Measurements from ENCODE around the gene SIRT7.

DNA sequence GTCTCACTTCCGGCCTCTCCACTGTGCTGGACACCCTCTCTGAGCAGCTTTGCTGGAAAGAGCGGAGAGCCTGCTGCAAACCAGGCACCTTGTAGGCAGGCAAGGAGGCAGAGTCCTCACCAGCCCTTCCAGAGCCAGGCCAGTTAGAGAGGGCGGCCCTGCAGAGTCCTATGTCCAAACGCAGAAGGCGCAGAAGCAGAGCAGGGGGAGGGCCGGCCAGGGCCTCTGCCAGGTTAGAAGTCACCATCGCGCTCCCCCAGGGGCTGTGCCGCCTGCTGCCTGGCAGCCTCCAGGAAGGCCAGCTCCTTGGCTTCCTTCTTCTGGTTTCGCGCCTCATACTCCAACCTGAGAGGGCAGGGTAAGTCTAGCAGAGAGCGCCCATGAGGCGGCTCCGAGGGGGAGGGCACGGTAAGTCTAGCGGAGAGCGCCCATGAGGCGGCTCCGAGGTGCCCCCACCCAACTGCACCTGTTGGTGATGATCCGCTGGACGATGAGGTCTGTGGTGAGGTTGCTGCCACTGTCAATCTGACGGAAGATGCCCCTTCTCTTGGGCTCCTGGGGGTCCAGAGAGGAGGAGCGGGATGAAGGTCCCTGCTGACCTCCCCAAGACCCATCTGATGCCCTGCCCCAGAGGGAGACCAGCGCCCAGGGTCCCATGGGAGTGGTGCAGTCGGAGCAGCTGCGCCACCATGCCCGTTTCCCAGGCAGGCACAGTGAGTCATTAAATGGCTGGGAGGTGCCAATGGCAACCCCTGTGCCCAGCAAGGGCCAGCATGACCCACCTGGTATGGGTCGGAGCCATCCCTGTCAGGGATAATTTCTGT, 13.2 kb downstream of the SIRT7 start:
- TF ChIP-seq, protein P1, sequence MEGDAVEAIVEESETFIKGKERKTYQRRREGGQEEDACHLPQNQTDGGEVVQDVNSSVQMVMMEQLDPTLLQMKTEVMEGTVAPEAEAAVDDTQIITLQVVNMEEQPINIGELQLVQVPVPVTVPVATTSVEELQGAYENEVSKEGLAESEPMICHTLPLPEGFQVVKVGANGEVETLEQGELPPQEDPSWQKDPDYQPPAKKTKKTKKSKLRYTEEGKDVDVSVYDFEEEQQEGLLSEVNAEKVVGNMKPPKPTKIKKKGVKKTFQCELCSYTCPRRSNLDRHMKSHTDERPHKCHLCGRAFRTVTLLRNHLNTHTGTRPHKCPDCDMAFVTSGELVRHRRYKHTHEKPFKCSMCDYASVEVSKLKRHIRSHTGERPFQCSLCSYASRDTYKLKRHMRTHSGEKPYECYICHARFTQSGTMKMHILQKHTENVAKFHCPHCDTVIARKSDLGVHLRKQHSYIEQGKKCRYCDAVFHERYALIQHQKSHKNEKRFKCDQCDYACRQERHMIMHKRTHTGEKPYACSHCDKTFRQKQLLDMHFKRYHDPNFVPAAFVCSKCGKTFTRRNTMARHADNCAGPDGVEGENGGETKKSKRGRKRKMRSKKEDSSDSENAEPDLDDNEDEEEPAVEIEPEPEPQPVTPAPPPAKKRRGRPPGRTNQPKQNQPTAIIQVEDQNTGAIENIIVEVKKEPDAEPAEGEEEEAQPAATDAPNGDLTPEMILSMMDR (IDR thresholded peaks at IDR 0.05) = no peak
- no peak for TF ChIP-seq POLR2A (IDR thresholded peaks at IDR 0.05)

All from adrenal gland (tissue), 5 donors.